ENCODE results near the gene AGAP1.

The AGAP1 gene

GRCh38 chr2:235781775-235782174 is 287.9 kb downstream of the AGAP1 start:
- no peak for DNase-seq

DNA sequence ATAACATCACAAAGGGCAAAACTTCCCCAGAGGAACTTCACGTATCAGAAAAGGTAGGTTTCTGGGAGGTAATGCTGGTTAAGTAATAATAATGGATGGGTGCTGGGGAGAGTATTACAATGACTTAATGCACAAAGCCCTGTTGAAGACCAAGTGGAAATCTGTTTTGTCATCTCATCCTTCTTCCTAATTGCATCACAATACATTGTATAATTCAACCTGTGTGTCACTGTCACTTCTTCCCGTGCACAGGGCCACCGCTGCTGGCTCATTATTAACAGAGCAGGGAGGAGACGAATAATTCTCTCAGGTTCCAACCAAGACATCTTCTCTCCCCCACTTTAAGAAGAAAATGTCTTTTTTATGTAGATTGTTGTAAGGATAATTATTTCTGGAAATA is 290.9 kb downstream of the AGAP1 start:
- DNase-seq, result no peak

- no peak for DNase-seq
These were observed 295.7 kb downstream of the AGAP1 start for GRCh38 chr2:235789552-235789951.

GRCh38 chr2:235793163-235793752 is 299.4 kb downstream of the AGAP1 start:
- DNase-seq, result no peak

GRCh38 chr2:235799281-235799680 is 305.4 kb downstream of the AGAP1 start:
- no peak for DNase-seq

DNA sequence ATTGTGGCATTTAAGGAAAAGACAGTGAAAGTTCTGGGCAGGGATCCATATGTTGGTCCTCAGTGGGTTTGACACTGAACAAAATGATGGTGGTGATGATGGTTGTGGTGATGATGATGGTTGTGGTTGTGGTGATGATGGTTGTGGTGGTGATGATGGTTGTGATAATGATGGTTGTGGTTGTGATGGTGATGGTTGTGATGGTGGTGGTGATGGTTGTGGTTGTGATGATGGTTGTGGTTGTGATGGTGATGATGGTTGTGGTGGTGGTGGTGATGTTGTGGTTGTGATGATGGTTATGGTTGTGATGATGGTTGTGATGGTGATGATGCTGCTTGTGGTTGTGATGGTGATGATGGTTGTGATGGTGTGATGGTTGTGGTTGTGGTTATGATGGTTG is 308.7 kb downstream of the AGAP1 start:
- DNase-seq, result no peak

DNA sequence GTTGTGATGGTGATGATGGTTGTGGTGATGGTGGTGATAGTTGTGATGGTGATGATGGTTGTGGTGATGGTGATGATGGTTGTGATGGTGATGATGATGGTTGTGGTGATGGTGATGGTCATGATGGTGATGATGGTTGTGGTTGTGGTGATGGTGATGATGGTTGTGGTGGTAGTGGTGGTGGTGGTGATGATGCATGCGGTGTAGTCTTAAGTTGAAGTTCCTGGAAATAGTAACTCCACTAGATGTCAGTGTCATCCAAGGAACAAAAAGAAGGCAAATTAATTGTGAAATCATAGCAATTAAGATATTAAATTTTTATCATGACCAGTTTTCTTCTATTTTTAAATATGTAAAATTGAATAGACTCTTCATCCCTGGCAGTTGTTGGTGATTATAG is 309.2 kb downstream of the AGAP1 start:
- no peak for DNase-seq

GRCh38 chr2:235804676-235805075 is 310.8 kb downstream of the AGAP1 start:
- no peak for DNase-seq

- no peak for DNase-seq
These were observed 313.3 kb downstream of the AGAP1 start for GRCh38 chr2:235806986-235807750.

GRCh38 chr2:235808366-235808765 is 314.5 kb downstream of the AGAP1 start:
- DNase-seq, result no peak

GRCh38 chr2:235810252-235810651 is 316.4 kb downstream of the AGAP1 start:
- DNase-seq, result no peak

DNA sequence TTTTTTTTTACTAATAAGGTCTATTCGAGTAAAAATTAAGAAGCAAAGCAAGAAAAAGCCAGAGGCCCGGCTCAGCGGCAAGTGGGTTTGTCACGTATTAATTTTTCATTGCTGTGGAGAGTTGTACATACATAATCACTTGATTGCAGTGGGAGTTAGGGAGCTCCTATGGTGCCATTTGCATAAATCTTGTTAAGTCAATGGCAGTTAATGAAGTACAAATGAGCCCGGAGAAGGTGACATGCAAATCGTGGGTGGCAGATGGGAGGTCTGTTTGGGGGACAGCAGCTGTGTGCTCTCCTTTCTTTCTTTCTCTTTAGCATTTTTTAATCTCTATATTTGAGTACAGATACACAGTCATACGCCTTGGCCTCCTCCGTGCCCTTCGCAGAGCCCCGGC is 317.0 kb downstream of the AGAP1 start:
- DNase-seq, result no peak

- DNase-seq, result no peak
These were observed 317.8 kb downstream of the AGAP1 start for GRCh38 chr2:235811446-235812184.

GRCh38 chr2:235812185-235812665 is 318.4 kb downstream of the AGAP1 start:
- DNase-seq, result no peak

- no peak for DNase-seq
These were observed 319.6 kb downstream of the AGAP1 start for GRCh38 chr2:235813398-235813797.

- DNase-seq, result no peak
These were observed 326.7 kb downstream of the AGAP1 start for GRCh38 chr2:235820571-235820970.

GRCh38 chr2:235824331-235824730 is 330.5 kb downstream of the AGAP1 start:
- no peak for DNase-seq

DNA sequence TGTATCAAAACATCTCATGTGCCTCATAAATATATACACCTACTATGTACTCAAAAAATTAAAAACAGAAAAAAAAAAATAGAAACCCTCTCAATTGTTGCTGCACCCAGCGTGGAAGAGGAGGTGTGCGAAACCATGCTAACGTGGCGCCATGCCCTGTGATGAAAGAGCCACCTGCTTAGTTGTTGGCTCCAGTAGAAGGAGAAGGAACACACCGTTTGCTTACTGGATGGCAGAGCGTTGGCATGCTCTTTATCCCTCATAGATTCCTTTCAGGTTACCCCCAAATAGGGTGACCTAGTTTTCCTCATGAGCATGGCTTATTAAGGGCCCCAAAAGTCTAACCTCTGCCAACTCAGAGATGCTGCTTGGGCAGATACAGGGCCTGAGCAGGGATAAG is 332.1 kb downstream of the AGAP1 start:
- no peak for DNase-seq

DNA sequence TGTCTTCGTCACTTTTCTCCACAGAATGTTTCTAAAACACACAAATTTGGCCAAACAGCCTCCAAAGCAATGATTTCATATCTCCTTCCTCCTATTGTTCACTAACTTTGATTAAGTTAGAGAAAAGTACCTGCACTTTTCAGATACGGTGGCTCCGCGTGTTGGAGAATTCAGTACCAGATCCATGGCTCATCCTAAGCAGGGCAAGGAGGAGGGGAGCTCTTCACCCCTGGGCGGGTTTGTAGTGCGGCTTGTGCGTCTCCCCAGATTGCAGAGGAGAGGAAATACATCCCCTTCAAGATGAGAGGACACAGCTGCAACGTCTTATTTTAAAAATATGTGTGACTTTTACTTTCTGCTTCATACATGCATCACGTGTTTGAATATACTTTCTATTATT is 333.0 kb downstream of the AGAP1 start:
- DNase-seq, result no peak

- no peak for DNase-seq
These were observed 333.7 kb downstream of the AGAP1 start for GRCh38 chr2:235827585-235827992.

DNA sequence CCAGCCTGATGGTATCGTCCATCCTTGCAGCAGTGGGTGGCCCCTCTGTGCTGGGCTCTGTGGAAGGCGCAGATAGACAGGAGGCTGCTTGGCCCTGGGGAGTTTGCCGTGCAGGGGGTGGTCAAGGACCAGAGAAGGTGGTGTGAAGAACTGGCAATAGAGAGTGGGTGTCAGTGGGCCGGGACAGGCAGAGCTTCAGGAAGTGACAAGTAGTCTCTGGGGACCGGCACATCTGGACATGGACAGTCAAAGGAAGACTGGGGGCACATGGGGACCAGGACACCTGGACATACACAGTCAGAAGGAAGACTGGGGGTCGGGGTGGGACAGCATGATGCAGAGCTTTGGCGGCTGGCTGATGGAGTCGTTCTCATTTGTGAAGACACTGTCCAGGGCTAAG is 335.9 kb downstream of the AGAP1 start:
- no peak for DNase-seq

- DNase-seq, result no peak
These were observed 337.9 kb downstream of the AGAP1 start for GRCh38 chr2:235831755-235832154.

DNA sequence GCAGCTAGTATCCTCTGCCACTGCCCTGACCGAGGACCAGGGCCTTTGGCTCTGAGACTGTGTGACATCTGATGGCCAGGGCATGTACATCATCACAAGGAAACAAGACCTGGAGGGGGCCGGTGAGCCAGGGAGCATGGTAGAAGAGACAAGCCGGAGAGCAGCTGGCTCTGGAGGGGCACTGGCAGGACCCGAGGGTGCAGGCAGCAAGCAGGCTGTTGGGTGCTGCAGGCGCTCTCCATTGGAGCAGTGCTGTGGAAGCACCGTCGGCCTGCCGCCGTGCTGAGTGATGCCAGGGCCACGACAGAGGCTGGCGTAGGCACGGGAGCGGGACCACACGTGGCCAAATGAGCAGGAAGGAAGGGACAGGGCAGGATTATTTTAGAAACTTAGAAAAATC is 339.1 kb downstream of the AGAP1 start:
- DNase-seq, result no peak
